Gastroesophageal sphincter (tissue), 4 donors: ENCODE results near the gene GJC3. TPM values are rescaled to one million over a fixed set of nuclear protein-coding genes. Genes with fewer than 3 reads are reported as not detected.

ENCODE experiments used
- ATAC-seq: fragments of 150-250 bp; one replicate; pipeline ENCODE4 v1.9.1; 2016; ENCODE audit warnings: mild to moderate bottlenecking, moderate library complexity
- H3K27ac ChIP-seq, 4 donors: fragments of 200-600 bp; sonication (generic) in 3 of 4; 1 replicate in 3 of 4; 2 replicates in 1 of 4; pipeline ENCODE4 v1.5.1; 2016 to 2019
- H3K27me3 ChIP-seq: fragments of 200-600 bp; sonication (generic); one replicate; pipeline ENCODE4 v1.5.1; 2019
- H3K36me3 ChIP-seq, 2 donors: fragments of 200-600 bp; sonication (generic); one replicate each; pipeline ENCODE4 v1.5.1; 2019; ENCODE audit warnings: control low read depth in 1 of 2
- H3K4me1 ChIP-seq, 3 donors: fragments of 200-600 bp; sonication (generic); 1 replicate in 2 of 3; 2 replicates in 1 of 3; pipeline ENCODE4 v1.5.1; 2016 to 2019; ENCODE audit warnings: control low read depth in 2 of 3
- H3K4me3 ChIP-seq, 2 donors: fragments of 200-600 bp; sonication (generic); one replicate each; pipeline ENCODE4 v1.5.1; 2019; ENCODE audit warnings: mild to moderate bottlenecking in 1 of 2, moderate library complexity in 1 of 2
- H3K9me3 ChIP-seq, 3 donors: fragments of 200-600 bp; sonication (generic); one replicate each; pipeline ENCODE4 v1.5.1; 2017 to 2019; ENCODE audit warnings: control low read depth in 2 of 3
- EP300 ChIP-seq: sonication (generic); formaldehyde crosslinking; IDR thresholded peaks from one replicate; pipeline ENCODE4 v1.6.1; 2017; ENCODE audit warnings: antibody characterized with exemption, mild to moderate bottlenecking
- POLR2A ChIP-seq, 2 donors: fragments of 450-650 bp; IDR thresholded peaks; one replicate each; pipeline ENCODE4 v1.6.1; 2017; ENCODE audit warnings: antibody characterized with exemption in 2 of 2, mild to moderate bottlenecking in 2 of 2, moderate library complexity in 1 of 2
- POLR2AphosphoS5 ChIP-seq: sonication (generic); formaldehyde crosslinking; IDR thresholded peaks from one replicate; pipeline ENCODE4 v1.6.1; 2017; ENCODE audit warnings: antibody characterized with exemption
- WGBS, 2 donors: methylation state at CpG; one replicate each; pipeline ENCODE4 v1.1.5; 2018; ENCODE audit warnings: low coverage in 1 of 2; 5-methylcytosine and 5-hydroxymethylcytosine counted together
- total RNA-seq, 4 donors: library from RNA; depleted of rRNA; stranded (reverse); fragments of >200 nt; gene quantifications; one replicate each; pipeline ENCODE4 v1.1.0, GENCODE V29; 2016
- TF ChIP-seq, protein P1 (sequence below), 4 experiments: fragments of 200-600 bp in 2 of 4; fragments of 450-650 bp in 2 of 4; sonication (generic) in 1 of 4; IDR thresholded peaks; one replicate each; pipeline ENCODE4 v1.5.1; 2017 to 2019; ENCODE audit warnings: antibody characterized with exemption in 4 of 4, mild to moderate bottlenecking in 2 of 4, moderate library complexity in 2 of 4

The GJC3 gene
- total RNA-seq, 4 donors from 2014 or later, result 0.62 TPM; not detected in 3

DNA sequence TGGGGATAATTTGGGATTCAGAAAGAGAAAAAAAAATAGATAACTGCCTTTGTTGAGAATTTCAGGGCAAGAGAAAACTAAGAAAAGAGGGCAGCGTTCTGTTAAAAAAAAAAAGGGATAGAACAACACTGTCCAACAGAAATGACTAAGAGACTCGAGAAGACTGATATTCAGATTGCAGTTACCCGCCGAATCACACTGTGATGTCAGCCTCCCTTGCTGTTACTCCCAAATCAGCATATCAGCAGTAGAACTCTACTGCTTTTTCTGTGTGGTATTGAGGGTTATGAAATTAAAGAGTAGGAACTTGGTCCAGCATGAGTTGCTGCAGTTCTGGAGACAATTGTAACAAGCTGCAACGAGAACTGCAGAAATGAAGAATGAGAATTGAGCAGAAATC lies 1.9 kb downstream of the GJC3 start:
- no peaks in the 10 kb centered on the region for H3K9me3 ChIP-seq
- H3K4me3 ChIP-seq, result no peak overlapping the region
- H3K27me3 ChIP-seq, result peaks cover 6% of the 10 kb centered on the region
- TF ChIP-seq EP300 (no peak), POLR2AphosphoS5 (no peak), POLR2A (IDR thresholded peaks at IDR 0.05) (no peak)
- TF ChIP-seq, protein P1, sequence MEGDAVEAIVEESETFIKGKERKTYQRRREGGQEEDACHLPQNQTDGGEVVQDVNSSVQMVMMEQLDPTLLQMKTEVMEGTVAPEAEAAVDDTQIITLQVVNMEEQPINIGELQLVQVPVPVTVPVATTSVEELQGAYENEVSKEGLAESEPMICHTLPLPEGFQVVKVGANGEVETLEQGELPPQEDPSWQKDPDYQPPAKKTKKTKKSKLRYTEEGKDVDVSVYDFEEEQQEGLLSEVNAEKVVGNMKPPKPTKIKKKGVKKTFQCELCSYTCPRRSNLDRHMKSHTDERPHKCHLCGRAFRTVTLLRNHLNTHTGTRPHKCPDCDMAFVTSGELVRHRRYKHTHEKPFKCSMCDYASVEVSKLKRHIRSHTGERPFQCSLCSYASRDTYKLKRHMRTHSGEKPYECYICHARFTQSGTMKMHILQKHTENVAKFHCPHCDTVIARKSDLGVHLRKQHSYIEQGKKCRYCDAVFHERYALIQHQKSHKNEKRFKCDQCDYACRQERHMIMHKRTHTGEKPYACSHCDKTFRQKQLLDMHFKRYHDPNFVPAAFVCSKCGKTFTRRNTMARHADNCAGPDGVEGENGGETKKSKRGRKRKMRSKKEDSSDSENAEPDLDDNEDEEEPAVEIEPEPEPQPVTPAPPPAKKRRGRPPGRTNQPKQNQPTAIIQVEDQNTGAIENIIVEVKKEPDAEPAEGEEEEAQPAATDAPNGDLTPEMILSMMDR (IDR thresholded peaks at IDR 0.05), result no peak
- no peaks in the 10 kb centered on the region for H3K36me3 ChIP-seq
- 78 to 83% methylated on average over 1 to 5 of the region's 5 CpGs for WGBS, 2 donors
- no peak overlapping the region for H3K27ac ChIP-seq
- ATAC-seq, result no peak
- peaks cover 0 to 15% (median 0%) of the 10 kb centered on the region in 3 donors for H3K4me1 ChIP-seq

DNA sequence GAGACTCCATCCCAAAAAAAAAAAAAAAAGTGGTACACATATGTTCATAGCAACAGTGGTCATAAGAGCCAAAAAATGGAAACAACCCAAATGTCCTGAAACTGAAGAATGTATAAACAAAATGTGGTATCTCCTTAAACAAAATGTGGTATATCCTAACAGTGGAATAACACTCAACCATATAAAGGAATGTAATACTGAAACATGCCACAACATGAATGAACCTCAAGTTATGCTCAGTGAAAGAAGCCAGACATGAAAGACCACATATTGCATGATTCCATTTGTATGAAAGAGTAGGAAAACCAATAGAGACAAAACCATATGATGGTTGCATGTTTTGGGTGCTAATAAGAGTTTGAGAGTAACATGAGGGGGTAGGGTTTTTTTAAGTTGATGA lies 3.1 kb downstream of the GJC3 start:
- H3K4me3 ChIP-seq, result no peak overlapping the region
- H3K36me3 ChIP-seq, result peaks cover 0 to 4% of the 10 kb centered on the region in 2 donors
- H3K27ac ChIP-seq, result no peak overlapping the region
- H3K27me3 ChIP-seq, result peaks cover 6% of the 10 kb centered on the region
- no peaks in the 10 kb centered on the region for H3K9me3 ChIP-seq
- TF ChIP-seq, protein P1 (IDR thresholded peaks at IDR 0.05), result no peak
- no peak for TF ChIP-seq EP300
- TF ChIP-seq POLR2AphosphoS5, result no peak
- TF ChIP-seq POLR2A (IDR thresholded peaks at IDR 0.05), result no peak
- ATAC-seq, result no peak
- peaks cover 0 to 15% (median 0%) of the 10 kb centered on the region in 3 donors for H3K4me1 ChIP-seq

DNA sequence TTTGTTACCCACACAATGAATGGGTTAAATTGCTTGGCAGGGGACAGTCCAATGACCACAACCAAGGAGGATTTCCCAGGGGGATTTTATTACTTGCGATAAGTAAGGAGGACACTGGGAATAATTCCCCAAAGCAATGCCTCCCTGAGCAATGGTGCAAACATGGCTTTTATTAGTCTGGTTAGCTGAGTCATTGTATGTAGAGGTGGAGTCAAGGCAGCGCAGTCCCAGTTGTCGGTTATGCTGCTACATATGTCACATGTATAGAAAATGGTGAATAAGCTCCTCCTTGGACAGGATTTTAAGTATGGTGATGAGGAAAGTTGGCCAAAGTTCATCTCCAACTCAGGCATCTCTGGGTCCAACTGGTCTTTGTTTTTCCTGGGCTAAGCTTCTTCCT lies 6.2 kb downstream of the GJC3 start:
- WGBS, 2 donors, result 90 to 96% methylated on average over 2 to 3 of the region's 3 CpGs
- Histone ChIP-seq H3K27ac (no peak overlapping the region), H3K4me3 (no peak overlapping the region), H3K9me3 (no peaks in the 10 kb centered on the region), H3K27me3 (peaks cover under 1% of the 10 kb centered on the region), H3K36me3 (peaks cover 0 to 8% of the 10 kb centered on the region in 2 donors), H3K4me1 (peaks cover 1 to 19% (median 1%) of the 10 kb centered on the region in 3 donors)
- no peak for ATAC-seq
- no peak for TF ChIP-seq POLR2A (IDR thresholded peaks at IDR 0.05)
- TF ChIP-seq POLR2AphosphoS5, result no peak

DNA sequence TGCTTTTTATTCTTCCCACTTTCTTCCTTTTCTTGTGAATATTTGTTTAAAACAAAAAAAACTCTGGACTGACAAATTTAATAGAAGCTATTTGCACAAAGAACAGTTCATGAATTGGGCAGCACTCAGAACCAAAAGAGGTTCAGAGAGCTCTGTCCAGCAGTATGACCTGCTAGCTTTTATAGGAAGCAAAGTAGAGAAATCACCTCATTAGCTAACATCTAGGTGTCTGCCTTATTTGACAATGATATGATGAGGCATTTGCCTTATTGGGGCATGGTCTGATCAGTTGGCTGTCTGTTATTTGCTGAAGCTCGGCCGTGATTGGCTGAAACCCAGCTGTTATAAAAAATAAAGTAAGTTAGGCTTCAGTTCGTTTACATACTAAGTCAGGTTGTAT lies 9.3 kb downstream of the GJC3 start:
- peak overlapping the region; percentile 54 to 86 for H3K4me3 ChIP-seq
- TF ChIP-seq POLR2AphosphoS5, result no peak
- no peak for TF ChIP-seq POLR2A (IDR thresholded peaks at IDR 0.05)
- no peak for TF ChIP-seq EP300
- peak overlapping the region; percentile 78 to 98 (median 93) for H3K27ac ChIP-seq
- 86 to 90% methylated on average over 3 of the region's 3 CpGs for WGBS, 2 donors
- no peaks in the 10 kb centered on the region for H3K9me3 ChIP-seq
- peaks cover 14 to 49% (median 18%) of the 10 kb centered on the region in 3 donors for H3K4me1 ChIP-seq
- H3K36me3 ChIP-seq, result peaks cover 0 to 30% of the 10 kb centered on the region in 2 donors
- ATAC-seq, result no peak
- no peaks in the 10 kb centered on the region for H3K27me3 ChIP-seq

DNA sequence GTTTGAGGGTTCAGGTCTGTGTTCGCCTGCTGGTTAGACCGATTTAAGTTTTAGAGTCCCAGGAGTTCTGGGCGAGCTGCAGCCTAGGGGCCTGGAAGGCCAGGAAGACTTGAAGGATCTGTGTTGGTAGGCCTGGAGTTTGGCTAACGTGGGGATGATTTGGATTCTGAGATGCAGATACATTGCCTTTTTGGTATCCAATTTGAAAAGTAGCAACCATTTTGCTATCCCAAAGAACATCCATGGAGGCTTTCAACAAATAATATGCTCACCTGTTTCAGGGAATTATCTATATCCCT lies 9.7 kb downstream of the GJC3 start:
- peaks cover 14 to 53% (median 18%) of the 10 kb centered on the region in 3 donors for H3K4me1 ChIP-seq
- TF ChIP-seq, protein P1 (IDR thresholded peaks at IDR 0.05), result no peak
- TF ChIP-seq POLR2AphosphoS5 (no peak), EP300 (no peak), POLR2A (IDR thresholded peaks at IDR 0.05) (no peak)
- WGBS, 2 donors, result 24% methylated on average over 3 of the region's 4 CpGs; no CpG with 5 or more reads in 1 of the 2 donors

DNA sequence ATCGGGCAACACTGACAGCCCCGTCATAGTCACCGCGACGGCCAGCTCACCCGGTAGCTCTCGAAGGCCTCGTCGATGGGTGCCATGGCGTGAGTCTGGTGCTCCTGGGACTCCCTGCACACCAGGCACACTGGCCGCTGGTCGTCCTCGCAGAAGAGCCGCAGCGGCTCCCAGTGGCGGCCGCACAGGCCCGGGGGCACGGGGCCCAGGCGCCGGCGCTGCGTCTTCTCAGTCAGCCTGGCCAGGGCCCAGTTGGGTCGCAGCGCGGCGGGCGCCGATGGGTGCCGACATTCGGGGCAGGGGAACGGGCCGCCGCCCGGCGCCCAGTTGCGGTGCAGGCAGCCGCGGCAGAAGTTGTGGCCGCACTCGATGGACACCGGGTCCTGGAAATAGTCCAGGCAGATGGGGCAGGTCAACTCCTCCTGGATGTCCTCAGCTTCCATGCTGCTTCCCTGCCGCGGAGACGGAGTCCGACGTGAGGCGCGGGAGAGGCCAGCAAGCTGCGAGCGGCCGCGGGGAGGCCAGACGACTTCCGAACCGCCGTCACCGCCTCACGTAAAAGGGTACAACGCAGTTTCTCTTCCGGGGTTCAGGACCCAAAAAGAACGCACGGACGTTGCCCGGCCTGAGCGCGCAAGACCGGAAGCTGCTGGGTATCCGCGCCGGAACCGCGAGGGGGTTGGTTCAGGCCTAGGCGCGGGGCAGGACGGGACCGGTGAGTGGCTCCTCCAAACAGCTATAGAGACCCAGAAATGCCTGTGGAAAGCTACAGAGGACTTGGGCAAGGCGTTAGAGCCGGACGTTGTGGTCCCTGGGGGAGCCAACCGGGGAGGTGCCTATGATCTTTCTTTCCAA lies 10.2 kb downstream of the GJC3 start, which contains the start of gene TRIM4:
TRIM4 (minus strand) TSS at position 572 of the 855 bp plus-strand sequence; CDS start at position 443, 129 bp downstream.
- WGBS, 2 donors, result 3% methylated on average over 5 of the region's 81 CpGs; no CpG with 5 or more reads in 1 of the 2 donors
- no peak for TF ChIP-seq EP300
- TF ChIP-seq, protein P1 (IDR thresholded peaks at IDR 0.05), result peak in 1 of 4 experiments; percentile 48
- TF ChIP-seq POLR2A (IDR thresholded peaks at IDR 0.05), result peak; percentile 85 to 91
- peak; percentile 96 for TF ChIP-seq POLR2AphosphoS5
- H3K27ac ChIP-seq, result peak within 1 kb of the TSS; percentile 78 to 98 (median 93)

More for the DNA sequence above, 9.7 kb downstream of the GJC3 start:
- Histone ChIP-seq H3K4me3 (peak overlapping the region; percentile 54 to 86), H3K27me3 (no peaks in the 10 kb centered on the region), H3K9me3 (no peaks in the 10 kb centered on the region), H3K27ac (peak overlapping the region; percentile 78 to 98 (median 93)), H3K36me3 (peaks cover 0 to 34% of the 10 kb centered on the region in 2 donors)
- ATAC-seq, result no peak

More for the DNA sequence above, 10.2 kb downstream of the GJC3 start, which contains the start of gene TRIM4:
- peak; percentile 99 for ATAC-seq
- H3K4me3 ChIP-seq, result peak within 1 kb of the TSS; percentile 54 to 86
- no peaks in the 10 kb centered on the region for H3K27me3 ChIP-seq
- no peaks in the 10 kb centered on the region for H3K9me3 ChIP-seq
- H3K36me3 ChIP-seq, result peaks cover 0 to 39% of the 10 kb centered on the region in 2 donors
- peaks cover 14 to 59% (median 18%) of the 10 kb centered on the region in 3 donors for H3K4me1 ChIP-seq
